ENCODE results near the gene ARSD.

ARSD gene

GRCh38 chrX:2883770-2884169 lies 45.4 kb downstream of the ARSD start:
- no peak for DNase-seq (ENCODE audit: low read depth, low spot score)
- no peak for TF ChIP-seq CTCF (IDR thresholded peaks at IDR 0.05; ENCODE audit: low read depth, low read length)
- in situ Hi-C loops (cut with HindIII; ENCODE audit: low sequenced_read_pairs), result no loop called here
- H3K4me3 ChIP-seq (ENCODE audit: low read depth, low read length), result no peak overlapping the region

DNA sequence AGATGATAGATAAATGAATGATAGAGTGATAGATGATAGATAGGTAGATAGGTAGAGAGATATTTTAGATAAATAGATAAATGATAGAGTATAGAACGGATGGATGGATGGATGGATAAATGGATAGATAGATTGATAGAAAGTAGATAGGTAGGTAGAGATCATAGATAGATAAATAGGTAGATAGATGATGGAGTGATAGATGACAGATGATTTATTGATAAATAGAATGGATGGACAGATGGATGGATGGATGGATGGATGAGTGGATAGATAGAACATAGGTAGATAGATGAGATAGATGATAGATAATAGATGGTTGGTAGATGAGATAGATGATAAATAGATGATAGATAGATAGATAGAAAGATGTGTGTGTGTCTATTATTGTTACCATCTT lies 49.5 kb downstream of the ARSD start:
- no peak for TF ChIP-seq CTCF (IDR thresholded peaks at IDR 0.05; ENCODE audit: low read depth, low read length)
- H3K4me3 ChIP-seq (ENCODE audit: low read depth, low read length), result no peak overlapping the region
- in situ Hi-C loops (cut with HindIII; ENCODE audit: low sequenced_read_pairs), result no loop called here
- no peak for DNase-seq (ENCODE audit: low read depth, low spot score)

- no peak overlapping the region for H3K4me3 ChIP-seq (ENCODE audit: low read depth, low read length)
- no peak for DNase-seq (ENCODE audit: low read depth, low spot score)
- in situ Hi-C loops (cut with HindIII; ENCODE audit: low sequenced_read_pairs), result no loop called here
- TF ChIP-seq CTCF (IDR thresholded peaks at IDR 0.05; ENCODE audit: low read depth, low read length), result no peak
Observed at GRCh38 chrX:2878563-2878962, 50.6 kb downstream of the ARSD start.

- peak; percentile 46 for TF ChIP-seq CTCF (IDR thresholded peaks at IDR 0.05; ENCODE audit: low read depth, low read length)
- in situ Hi-C loops (cut with HindIII; ENCODE audit: low sequenced_read_pairs), result no loop called here
- H3K4me3 ChIP-seq (ENCODE audit: low read depth, low read length), result no peak overlapping the region
- peak; percentile 15 for DNase-seq (ENCODE audit: low read depth, low spot score)
Observed at GRCh38 chrX:2875798-2876399, 53.2 kb downstream of the ARSD start.

DNA sequence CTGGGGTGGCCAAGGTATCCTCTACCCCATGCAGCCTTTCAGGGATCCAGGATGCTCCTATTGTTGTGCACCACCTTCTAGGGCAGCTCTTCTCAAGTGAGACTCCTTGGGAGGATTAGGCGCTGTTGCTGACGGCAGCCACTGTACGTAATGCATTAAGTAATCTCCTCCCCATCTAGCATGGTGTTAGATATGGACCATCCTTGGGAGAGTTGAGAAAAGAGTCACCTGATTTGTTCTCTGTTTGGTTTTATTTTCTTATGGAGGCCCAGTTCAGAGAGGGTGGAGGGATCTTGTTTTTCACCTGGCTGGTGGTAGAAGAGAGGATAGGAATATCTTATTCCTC lies 54.0 kb downstream of the ARSD start:
- in situ Hi-C loops (cut with HindIII; ENCODE audit: low sequenced_read_pairs), result no loop called here
- no peak for DNase-seq (ENCODE audit: low read depth, low spot score)
- TF ChIP-seq CTCF (IDR thresholded peaks at IDR 0.05; ENCODE audit: low read depth, low read length), result no peak
- no peak overlapping the region for H3K4me3 ChIP-seq (ENCODE audit: low read depth, low read length)

DNA sequence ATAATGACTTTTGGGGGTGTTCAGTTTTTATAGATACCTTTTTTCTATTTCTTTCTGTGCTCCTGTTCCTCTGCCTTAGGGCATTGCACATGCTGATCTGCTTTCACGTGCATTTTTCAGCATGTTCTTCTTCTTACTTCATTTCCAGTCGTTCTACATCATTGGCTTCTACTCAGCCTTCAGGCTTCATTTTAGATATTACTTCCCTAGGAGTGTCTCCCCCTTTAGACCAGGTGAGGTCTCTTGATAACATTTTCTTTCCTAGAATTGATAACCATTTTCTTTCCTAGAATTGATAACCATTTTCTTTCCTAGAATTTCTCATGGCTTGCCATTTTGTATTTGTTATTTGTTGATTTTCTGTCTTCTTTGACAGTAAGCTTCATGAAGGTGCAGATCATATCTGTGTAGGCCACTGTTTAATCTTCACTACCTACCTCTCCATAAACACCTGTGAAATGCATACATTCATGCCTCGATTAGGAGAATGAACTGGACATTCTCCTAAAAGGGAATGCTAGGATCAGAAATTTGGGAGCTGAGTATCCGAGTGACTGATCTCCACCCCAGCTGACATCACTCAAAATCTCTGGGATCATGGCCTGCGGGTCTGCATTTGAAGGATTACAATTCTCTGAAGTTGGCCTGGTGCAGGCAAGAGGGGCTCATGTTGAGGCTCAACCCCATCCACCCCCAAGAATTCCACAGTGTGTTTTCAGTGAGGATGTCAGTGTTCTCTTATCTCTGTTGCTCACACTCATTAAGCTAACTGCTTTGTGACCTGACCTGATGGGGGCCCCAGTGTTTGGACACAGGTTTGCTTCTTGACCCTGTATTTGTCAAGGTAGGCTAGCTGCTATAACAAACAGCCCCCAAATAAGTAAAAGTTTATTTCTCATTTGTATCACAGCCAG lies 54.7 kb downstream of the ARSD start:
- in situ Hi-C loops (cut with HindIII; ENCODE audit: low sequenced_read_pairs), result no loop called here
- no peak overlapping the region for H3K4me3 ChIP-seq (ENCODE audit: low read depth, low read length)
- no peak for TF ChIP-seq CTCF (IDR thresholded peaks at IDR 0.05; ENCODE audit: low read depth, low read length)
- DNase-seq (ENCODE audit: low read depth, low spot score), result no peak

Measured in astrocyte of the spinal cord (primary cell).